Endodermal cell (in vitro differentiated cells): ENCODE results near the gene OR1L6. TPM values are rescaled to one million over a fixed set of nuclear protein-coding genes. Genes with fewer than 3 reads are reported as not detected.

ENCODE experiments used
- DNase-seq: peaks from one replicate; pipeline ENCODE4 v3.0.0-alpha.2; 2017
- H3K27ac ChIP-seq: 2 replicates; pipeline ENCODE4 v1.5.1; 2013; ENCODE audit warnings: mild to moderate bottlenecking, low read depth, low read length, moderate library complexity
- H3K27me3 ChIP-seq: 2 replicates; pipeline ENCODE4 v1.6.1; 2013; ENCODE audit warnings: mild to moderate bottlenecking, low read length, moderate library complexity; ENCODE audit not compliant: insufficient read depth, control insufficient read depth, poor library complexity, severe bottlenecking
- H3K36me3 ChIP-seq: 2 replicates; pipeline ENCODE4 v1.7.0; 2013; ENCODE audit warnings: mild to moderate bottlenecking, low read length, moderate library complexity; ENCODE audit not compliant: control insufficient read depth, insufficient read depth
- H3K4me1 ChIP-seq: one replicate; pipeline ENCODE4 v1.7.0; 2013; ENCODE audit warnings: low read length; ENCODE audit not compliant: control insufficient read depth, insufficient read depth
- H3K4me3 ChIP-seq: 2 replicates; pipeline ENCODE4 v1.5.1; 2013; ENCODE audit warnings: mild to moderate bottlenecking, low read length, moderate library complexity
- H3K9ac ChIP-seq: 2 replicates; pipeline ENCODE4 v1.6.1; 2013; ENCODE audit warnings: mild to moderate bottlenecking, low read length, moderate library complexity; ENCODE audit not compliant: poor library complexity, severe bottlenecking; ENCODE audit errors: extremely low read depth
- H3K9me3 ChIP-seq: 2 replicates; pipeline ENCODE4 v1.6.1; 2013; ENCODE audit warnings: mild to moderate bottlenecking, low read length, moderate library complexity; ENCODE audit not compliant: control insufficient read depth
- H3K27ac Mint-ChIP-seq: 2 replicates; pipeline ENCODE4 v1.8.0; 2020; ENCODE audit warnings: mixed read lengths
- H3K27me3 Mint-ChIP-seq: 2 replicates; pipeline ENCODE4 v1.8.0; 2021; ENCODE audit warnings: mild to moderate bottlenecking, mixed read lengths; ENCODE audit not compliant: insufficient read depth
- H3K36me3 Mint-ChIP-seq: 2 replicates; pipeline ENCODE4 v1.8.0; 2020; ENCODE audit warnings: low read depth, mixed read lengths
- H3K4me1 Mint-ChIP-seq: 2 replicates; pipeline ENCODE4 v1.8.0; 2020; ENCODE audit warnings: mixed read lengths
- H3K4me3 Mint-ChIP-seq: 2 replicates; pipeline ENCODE4 v1.8.0; 2020; ENCODE audit warnings: mild to moderate bottlenecking, moderate library complexity, mixed read lengths
- H3K9me3 Mint-ChIP-seq: 2 replicates; pipeline ENCODE4 v1.8.0; 2020; ENCODE audit warnings: mild to moderate bottlenecking, mixed read lengths
- WGBS, 2 experiments: methylation state at CpG; one replicate each; pipeline versions ENCODE4 v1.1.5 to v1.1.7; 2013; ENCODE audit warnings: missing lambda C conversion rate in 2 of 2, mixed read lengths in 1 of 2; ENCODE audit not compliant: insufficient coverage in 1 of 2, insufficient read length in 1 of 2; 5-methylcytosine and 5-hydroxymethylcytosine counted together
- total RNA-seq, 2 donors: library from RNA; stranded (reverse); fragmentation: NEBNext Ultra II Directional in 1 of 2; extraction: Animal tissue kit (Norgen Biotek cat#: 25700) in 1 of 2; gene quantifications; 2 replicates in 1 of 2; 3 replicates in 1 of 2; pipeline ENCODE4 v1.2.1, GENCODE V29; 2021
- TF ChIP-seq, protein P1 (sequence below): fragments of 200-600 bp; sonication (generic); conservative IDR thresholded peaks from 2 replicates; pipeline ENCODE4 v1.5.0; 2021; ENCODE audit warnings: antibody characterized with exemption, mild to moderate bottlenecking

The OR1L6 gene
- total RNA-seq, 2 donors from 2014 or later = not detected

- TF ChIP-seq, protein P1, sequence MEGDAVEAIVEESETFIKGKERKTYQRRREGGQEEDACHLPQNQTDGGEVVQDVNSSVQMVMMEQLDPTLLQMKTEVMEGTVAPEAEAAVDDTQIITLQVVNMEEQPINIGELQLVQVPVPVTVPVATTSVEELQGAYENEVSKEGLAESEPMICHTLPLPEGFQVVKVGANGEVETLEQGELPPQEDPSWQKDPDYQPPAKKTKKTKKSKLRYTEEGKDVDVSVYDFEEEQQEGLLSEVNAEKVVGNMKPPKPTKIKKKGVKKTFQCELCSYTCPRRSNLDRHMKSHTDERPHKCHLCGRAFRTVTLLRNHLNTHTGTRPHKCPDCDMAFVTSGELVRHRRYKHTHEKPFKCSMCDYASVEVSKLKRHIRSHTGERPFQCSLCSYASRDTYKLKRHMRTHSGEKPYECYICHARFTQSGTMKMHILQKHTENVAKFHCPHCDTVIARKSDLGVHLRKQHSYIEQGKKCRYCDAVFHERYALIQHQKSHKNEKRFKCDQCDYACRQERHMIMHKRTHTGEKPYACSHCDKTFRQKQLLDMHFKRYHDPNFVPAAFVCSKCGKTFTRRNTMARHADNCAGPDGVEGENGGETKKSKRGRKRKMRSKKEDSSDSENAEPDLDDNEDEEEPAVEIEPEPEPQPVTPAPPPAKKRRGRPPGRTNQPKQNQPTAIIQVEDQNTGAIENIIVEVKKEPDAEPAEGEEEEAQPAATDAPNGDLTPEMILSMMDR = no peak
- Mint-ChIP-seq H3K27ac (no peak overlapping the region), H3K9me3 (peaks cover 5% of the 10 kb centered on the region), H3K4me1 (peaks cover 10% of the 10 kb centered on the region), H3K27me3 (peaks cover 20% of the 10 kb centered on the region), H3K36me3 (no peaks in the 10 kb centered on the region), H3K4me3 (no peak overlapping the region)
- no peak for DNase-seq
- Histone ChIP-seq H3K27me3 (peaks cover 16% of the 10 kb centered on the region), H3K27ac (no peak overlapping the region), H3K9me3 (no peaks in the 10 kb centered on the region), H3K36me3 (no peaks in the 10 kb centered on the region), H3K4me3 (no peak overlapping the region), H3K4me1 (peaks cover 10% of the 10 kb centered on the region), H3K9ac (no peak overlapping the region)
Measured at GRCh38 chr9:122785269-122785668, 43.2 kb downstream of the OR1L6 start.

DNA sequence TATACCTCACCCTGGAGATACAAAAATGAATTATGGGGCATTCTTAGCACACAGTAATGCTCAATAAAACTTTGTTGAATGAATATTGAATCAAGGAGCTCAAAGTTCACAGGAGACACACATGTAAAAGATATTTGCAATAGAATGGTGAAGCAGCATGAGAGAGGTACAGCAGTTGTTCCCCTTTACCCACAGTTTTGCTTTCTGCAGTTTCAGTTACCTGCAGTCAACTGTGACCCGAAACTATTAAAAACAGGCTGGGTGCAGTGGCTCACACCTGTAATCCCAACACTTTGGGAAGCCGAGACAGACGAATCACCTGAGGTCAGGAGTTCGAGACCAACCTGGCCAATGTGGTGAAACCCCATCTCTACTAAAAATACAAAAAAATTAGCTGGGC, 44.2 kb downstream of the OR1L6 start:
- Histone ChIP-seq H3K9ac (no peak overlapping the region), H3K36me3 (no peaks in the 10 kb centered on the region), H3K4me3 (no peak overlapping the region), H3K4me1 (peaks cover 10% of the 10 kb centered on the region), H3K9me3 (no peaks in the 10 kb centered on the region), H3K27me3 (peaks cover 16% of the 10 kb centered on the region), H3K27ac (no peak overlapping the region)
- WGBS, 2 experiments = 73 to 98% methylated on average over 3 to 4 of the region's 4 CpGs
- peaks cover 5% of the 10 kb centered on the region for H3K9me3 Mint-ChIP-seq
- DNase-seq = no peak
- peaks cover 22% of the 10 kb centered on the region for H3K27me3 Mint-ChIP-seq
- TF ChIP-seq, protein P1 = no peak
- no peak overlapping the region for H3K27ac Mint-ChIP-seq
- H3K36me3 Mint-ChIP-seq = no peaks in the 10 kb centered on the region
- H3K4me3 Mint-ChIP-seq = no peak overlapping the region
- H3K4me1 Mint-ChIP-seq = peaks cover 10% of the 10 kb centered on the region

GRCh38 chr9:122788831-122789230, 46.7 kb downstream of the OR1L6 start, which contains the start of gene OR5C1:
TSS of gene OR5C1 (plus strand) at chr9:122788933. CDS start at chr9:122788933, 0 bp downstream.
- TF ChIP-seq, protein P1 = no peak
- H3K27ac ChIP-seq = no peak within 1 kb of the TSS
- Mint-ChIP-seq H3K27ac (no peak within 1 kb of the TSS), H3K36me3 (no peaks in the 10 kb centered on the region), H3K4me1 (peaks cover 10% of the 10 kb centered on the region), H3K9me3 (peaks cover 6% of the 10 kb centered on the region), H3K27me3 (peaks cover 16% of the 10 kb centered on the region), H3K4me3 (no peak within 1 kb of the TSS)
- peaks cover 10% of the 10 kb centered on the region for H3K4me1 ChIP-seq
- WGBS, 2 experiments = 88 to 97% methylated on average over 7 to 12 of the region's 12 CpGs
- no peaks in the 10 kb centered on the region for H3K9me3 ChIP-seq
- no peaks in the 10 kb centered on the region for H3K36me3 ChIP-seq
- no peak for DNase-seq
- H3K9ac ChIP-seq = no peak within 1 kb of the TSS
- H3K4me3 ChIP-seq = no peak within 1 kb of the TSS
- peaks cover 11% of the 10 kb centered on the region for H3K27me3 ChIP-seq
